Gastrocnemius medialis (tissue), 4 donors: ENCODE data around the gene CCDC146.

Source experiments
- POLR2A ChIP-seq, 2 donors: fragments of 450-650 bp; IDR thresholded peaks; one replicate each; pipeline ENCODE4 v1.6.1; 2017; ENCODE audit warnings: antibody characterized with exemption in 2 of 2, mild to moderate bottlenecking in 2 of 2, moderate library complexity in 2 of 2
- TF ChIP-seq, protein P1 (sequence below), 5 experiments: fragments of 450-650 bp in 3 of 5; fragments of 200-600 bp in 2 of 5; sonication (generic) in 2 of 5; IDR thresholded peaks in 4 of 5; conservative IDR thresholded peaks in 1 of 5; 1 replicate in 4 of 5; 2 replicates in 1 of 5; pipeline ENCODE4 v1.5.1; 2016 to 2019; ENCODE audit warnings: antibody characterized with exemption in 5 of 5, mild to moderate bottlenecking in 3 of 5, moderate library complexity in 3 of 5

DNA sequence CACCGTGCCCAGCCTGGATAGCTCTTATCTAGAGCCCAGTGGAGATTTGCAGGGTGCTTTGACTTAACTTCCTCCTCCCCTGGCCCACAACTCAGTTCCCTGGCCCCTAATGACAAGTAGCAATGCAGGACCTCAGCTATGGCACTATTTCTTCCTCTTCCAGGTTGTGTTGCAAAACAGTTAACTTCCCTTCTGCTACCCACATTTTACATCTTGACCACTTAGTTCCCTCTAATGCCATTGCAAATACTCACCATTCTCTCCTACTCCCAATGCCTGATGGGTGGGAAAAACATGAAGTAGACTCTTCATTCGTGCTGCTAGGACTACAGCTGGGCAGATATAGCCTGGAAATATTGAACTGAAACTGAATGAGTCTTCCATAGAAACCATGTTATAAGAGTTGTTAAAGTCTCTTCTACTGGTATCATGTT is 116.3 kb downstream of the CCDC146 start:
- TF ChIP-seq, protein P1, sequence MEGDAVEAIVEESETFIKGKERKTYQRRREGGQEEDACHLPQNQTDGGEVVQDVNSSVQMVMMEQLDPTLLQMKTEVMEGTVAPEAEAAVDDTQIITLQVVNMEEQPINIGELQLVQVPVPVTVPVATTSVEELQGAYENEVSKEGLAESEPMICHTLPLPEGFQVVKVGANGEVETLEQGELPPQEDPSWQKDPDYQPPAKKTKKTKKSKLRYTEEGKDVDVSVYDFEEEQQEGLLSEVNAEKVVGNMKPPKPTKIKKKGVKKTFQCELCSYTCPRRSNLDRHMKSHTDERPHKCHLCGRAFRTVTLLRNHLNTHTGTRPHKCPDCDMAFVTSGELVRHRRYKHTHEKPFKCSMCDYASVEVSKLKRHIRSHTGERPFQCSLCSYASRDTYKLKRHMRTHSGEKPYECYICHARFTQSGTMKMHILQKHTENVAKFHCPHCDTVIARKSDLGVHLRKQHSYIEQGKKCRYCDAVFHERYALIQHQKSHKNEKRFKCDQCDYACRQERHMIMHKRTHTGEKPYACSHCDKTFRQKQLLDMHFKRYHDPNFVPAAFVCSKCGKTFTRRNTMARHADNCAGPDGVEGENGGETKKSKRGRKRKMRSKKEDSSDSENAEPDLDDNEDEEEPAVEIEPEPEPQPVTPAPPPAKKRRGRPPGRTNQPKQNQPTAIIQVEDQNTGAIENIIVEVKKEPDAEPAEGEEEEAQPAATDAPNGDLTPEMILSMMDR (IDR thresholded peaks at IDR 0.05 in 4 of 5, conservative IDR thresholded peaks at IDR 0.05 in 1 of 5): no peak
- TF ChIP-seq POLR2A (IDR thresholded peaks at IDR 0.05): no peak
